HG03280 (cell line): ENCODE measurements around the gene CCL22.
A peak's percentile ranks its signal among the peaks of the same experiment; 100 is the strongest.
"Not testable (repeated sequence)": the region's sequence is repeated elsewhere in the genome, so short reads cannot be mapped to it uniquely, and the experiment has no call there.

Source experiments
- ATAC-seq: cut with Tn5 transposase; IDR thresholded peaks from one replicate; pipeline ENCODE4 v1.9.1; 2021; ENCODE audit warnings: mild to moderate bottlenecking, moderate library complexity; ENCODE audit not compliant: unreplicated experiment

CCL22 gene

GRCh38 chr16:57374067-57374534 is 15.5 kb downstream of the CCL22 start:
- ATAC-seq = no peak

- not testable (repeated sequence) for ATAC-seq
These were observed 16.4 kb downstream of the CCL22 start for GRCh38 chr16:57374925-57375465.

- ATAC-seq = no peak
These were observed 17.8 kb downstream of the CCL22 start for GRCh38 chr16:57376313-57376818.

GRCh38 chr16:57377080-57377841 is 18.7 kb downstream of the CCL22 start:
- peak; percentile 57 for ATAC-seq

GRCh38 chr16:57379579-57379978 is 21.0 kb downstream of the CCL22 start:
- no peak for ATAC-seq

GRCh38 chr16:57380671-57381462 is 22.3 kb downstream of the CCL22 start:
- no peak for ATAC-seq

- no peak for ATAC-seq
These were observed 23.4 kb downstream of the CCL22 start for GRCh38 chr16:57381791-57382534.

GRCh38 chr16:57382535-57383275 is 24.1 kb downstream of the CCL22 start:
- no peak for ATAC-seq

GRCh38 chr16:57383276-57384247 is 25.0 kb downstream of the CCL22 start:
- ATAC-seq = no peak

GRCh38 chr16:57384248-57385070 is 25.9 kb downstream of the CCL22 start:
- no peak for ATAC-seq

- ATAC-seq = no peak
These were observed 26.5 kb downstream of the CCL22 start for GRCh38 chr16:57385083-57385482.

- no peak for ATAC-seq
These were observed 27.9 kb downstream of the CCL22 start for GRCh38 chr16:57386381-57386951.

- no peak for ATAC-seq
These were observed 29.2 kb downstream of the CCL22 start for GRCh38 chr16:57387598-57388354.

GRCh38 chr16:57388359-57389086 is 29.9 kb downstream of the CCL22 start:
- no peak for ATAC-seq

- no peak for ATAC-seq
These were observed 30.5 kb downstream of the CCL22 start for GRCh38 chr16:57389087-57389468.

GRCh38 chr16:57390636-57391295 is 32.2 kb downstream of the CCL22 start:
- no peak for ATAC-seq
